ENCODE measurements around the gene WIF1.

Gene WIF1

DNA sequence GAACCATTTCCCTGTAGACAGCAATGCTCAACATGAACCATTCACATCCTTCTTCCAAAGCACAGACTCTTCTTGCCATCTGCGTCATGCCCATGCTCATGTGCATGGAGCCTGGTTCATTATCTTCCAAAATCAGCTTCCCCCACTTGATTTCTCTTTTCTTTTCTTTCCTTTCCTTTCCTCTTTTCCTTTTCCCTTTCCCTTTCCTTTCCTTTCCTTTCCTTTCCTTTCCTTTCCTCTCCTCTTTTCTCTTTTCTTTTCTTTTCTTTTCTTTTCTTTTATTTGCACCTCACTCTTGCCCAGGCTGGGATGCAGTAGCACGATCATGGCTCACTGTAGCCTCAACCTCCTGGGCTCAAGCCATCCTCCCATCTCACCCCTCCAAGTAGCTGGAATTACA, 37.5 kb downstream of the WIF1 start:
- H3F3A ChIP-seq (ENCODE audit: control insufficient read depth, insufficient read depth) = no peaks in the 10 kb centered on the region
- no peaks in the 10 kb centered on the region for H3K9me2 ChIP-seq (replicated peaks; ENCODE audit: control insufficient read depth, low read length)

DNA sequence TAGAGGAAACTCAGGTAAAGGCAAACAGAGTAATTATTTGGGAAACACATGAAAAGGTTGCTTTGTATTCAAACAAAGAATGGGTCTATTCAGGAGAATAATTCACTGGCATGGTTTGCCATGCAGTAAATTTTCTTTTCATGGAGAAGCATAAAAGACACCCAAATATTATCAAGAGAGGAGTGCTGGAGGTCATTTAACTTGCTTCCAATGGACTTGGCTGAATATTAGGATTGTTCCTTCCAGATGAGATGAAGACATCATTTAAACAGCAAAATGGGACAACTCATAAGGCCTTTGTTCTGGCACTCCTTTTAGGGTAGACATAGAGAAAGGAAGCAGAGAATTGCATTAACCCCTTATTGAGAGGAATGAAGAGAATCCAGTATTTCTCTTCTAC, 38.7 kb downstream of the WIF1 start:
- peaks cover 13% of the 10 kb centered on the region for H3K27me3 ChIP-seq (ENCODE audit: control insufficient read depth, low read length)
- no peak overlapping the region for H3K4me3 ChIP-seq (ENCODE audit: low read length)
- H3K9me3 ChIP-seq (ENCODE audit: control insufficient read depth, insufficient read depth, low read length) = no peaks in the 10 kb centered on the region
- TF ChIP-seq, protein P1, sequence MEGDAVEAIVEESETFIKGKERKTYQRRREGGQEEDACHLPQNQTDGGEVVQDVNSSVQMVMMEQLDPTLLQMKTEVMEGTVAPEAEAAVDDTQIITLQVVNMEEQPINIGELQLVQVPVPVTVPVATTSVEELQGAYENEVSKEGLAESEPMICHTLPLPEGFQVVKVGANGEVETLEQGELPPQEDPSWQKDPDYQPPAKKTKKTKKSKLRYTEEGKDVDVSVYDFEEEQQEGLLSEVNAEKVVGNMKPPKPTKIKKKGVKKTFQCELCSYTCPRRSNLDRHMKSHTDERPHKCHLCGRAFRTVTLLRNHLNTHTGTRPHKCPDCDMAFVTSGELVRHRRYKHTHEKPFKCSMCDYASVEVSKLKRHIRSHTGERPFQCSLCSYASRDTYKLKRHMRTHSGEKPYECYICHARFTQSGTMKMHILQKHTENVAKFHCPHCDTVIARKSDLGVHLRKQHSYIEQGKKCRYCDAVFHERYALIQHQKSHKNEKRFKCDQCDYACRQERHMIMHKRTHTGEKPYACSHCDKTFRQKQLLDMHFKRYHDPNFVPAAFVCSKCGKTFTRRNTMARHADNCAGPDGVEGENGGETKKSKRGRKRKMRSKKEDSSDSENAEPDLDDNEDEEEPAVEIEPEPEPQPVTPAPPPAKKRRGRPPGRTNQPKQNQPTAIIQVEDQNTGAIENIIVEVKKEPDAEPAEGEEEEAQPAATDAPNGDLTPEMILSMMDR (IDR thresholded peaks at IDR 0.05; ENCODE audit: low read depth, low read length, poor library complexity, severe bottlenecking) = no peak
- TF ChIP-seq EZH2phosphoT487 (IDR thresholded peaks at IDR 0.05; ENCODE audit: borderline replicate concordance, low read length) = no peak
- no peaks in the 10 kb centered on the region for H3K36me3 ChIP-seq (ENCODE audit: control insufficient read depth, low read length)
- no peaks in the 10 kb centered on the region for H3F3A ChIP-seq (ENCODE audit: control insufficient read depth, insufficient read depth)
- H3K27ac ChIP-seq (ENCODE audit: low read depth, low read length) = no peak overlapping the region
- no peaks in the 10 kb centered on the region for H3K79me2 ChIP-seq (ENCODE audit: control insufficient read depth, low read length)
- no peaks in the 10 kb centered on the region for H3K4me1 ChIP-seq (ENCODE audit: control insufficient read depth, low read length)
- no peaks in the 10 kb centered on the region for H4K20me1 ChIP-seq (ENCODE audit: control insufficient read depth, insufficient read depth, low read depth, low read length)
- H3K4me2 ChIP-seq (ENCODE audit: low read length) = no peak overlapping the region
- no peaks in the 10 kb centered on the region for H3K9me2 ChIP-seq (replicated peaks; ENCODE audit: control insufficient read depth, low read length)

More for the DNA sequence above, 37.5 kb downstream of the WIF1 start:
- no peaks in the 10 kb centered on the region for H3K4me1 ChIP-seq (ENCODE audit: control insufficient read depth, low read length)
- no peaks in the 10 kb centered on the region for H3K79me2 ChIP-seq (ENCODE audit: control insufficient read depth, low read length)
- no peaks in the 10 kb centered on the region for H3K9me3 ChIP-seq (ENCODE audit: control insufficient read depth, insufficient read depth, low read length)
- no peak overlapping the region for H3K4me2 ChIP-seq (ENCODE audit: low read length)
- TF ChIP-seq EZH2phosphoT487 (IDR thresholded peaks at IDR 0.05; ENCODE audit: borderline replicate concordance, low read length) = no peak
- TF ChIP-seq, protein P1 (IDR thresholded peaks at IDR 0.05; ENCODE audit: low read depth, low read length, poor library complexity, severe bottlenecking) = no peak
- H4K20me1 ChIP-seq (ENCODE audit: control insufficient read depth, insufficient read depth, low read depth, low read length) = no peaks in the 10 kb centered on the region
- H3K36me3 ChIP-seq (ENCODE audit: control insufficient read depth, low read length) = no peaks in the 10 kb centered on the region
- H3K27ac ChIP-seq (ENCODE audit: low read depth, low read length) = no peak overlapping the region
- H3K27me3 ChIP-seq (ENCODE audit: control insufficient read depth, low read length) = peaks cover 15% of the 10 kb centered on the region
- H3K4me3 ChIP-seq (ENCODE audit: low read length) = no peak overlapping the region

DNA sequence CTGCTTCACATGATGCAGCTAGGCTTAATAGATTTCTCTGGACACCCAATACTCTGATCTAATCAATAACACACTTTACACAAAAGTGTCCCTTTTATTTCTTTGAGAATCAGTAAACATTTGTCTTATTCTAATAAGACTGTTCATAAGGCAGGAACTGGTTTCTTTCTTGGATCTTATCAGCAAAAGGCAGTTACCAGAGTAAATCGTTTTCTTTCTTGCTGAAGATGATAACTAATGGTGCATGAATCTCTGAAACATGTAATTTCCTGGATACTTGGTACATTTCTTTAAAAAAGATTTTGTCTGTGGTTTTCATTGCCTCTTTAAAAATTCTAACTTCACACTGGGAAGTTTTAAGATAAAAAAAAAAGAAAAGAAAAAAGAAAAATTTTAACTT, 39.6 kb downstream of the WIF1 start:
- Histone ChIP-seq H3K9me3 (ENCODE audit: control insufficient read depth, insufficient read depth, low read length) (no peaks in the 10 kb centered on the region), H3F3A (ENCODE audit: control insufficient read depth, insufficient read depth) (no peaks in the 10 kb centered on the region), H3K4me1 (ENCODE audit: control insufficient read depth, low read length) (no peaks in the 10 kb centered on the region), H3K4me2 (ENCODE audit: low read length) (no peak overlapping the region), H3K9me2 (replicated peaks; ENCODE audit: control insufficient read depth, low read length) (no peaks in the 10 kb centered on the region), H3K27me3 (ENCODE audit: control insufficient read depth, low read length) (peaks cover 13% of the 10 kb centered on the region), H4K20me1 (ENCODE audit: control insufficient read depth, insufficient read depth, low read depth, low read length) (no peaks in the 10 kb centered on the region), H3K36me3 (ENCODE audit: control insufficient read depth, low read length) (no peaks in the 10 kb centered on the region), H3K4me3 (ENCODE audit: low read length) (no peak overlapping the region), H3K27ac (ENCODE audit: low read depth, low read length) (no peak overlapping the region), H3K79me2 (ENCODE audit: control insufficient read depth, low read length) (no peaks in the 10 kb centered on the region)
- TF ChIP-seq EZH2phosphoT487 (IDR thresholded peaks at IDR 0.05; ENCODE audit: borderline replicate concordance, low read length) = no peak
- TF ChIP-seq, protein P1 (IDR thresholded peaks at IDR 0.05; ENCODE audit: low read depth, low read length, poor library complexity, severe bottlenecking) = no peak

DNA sequence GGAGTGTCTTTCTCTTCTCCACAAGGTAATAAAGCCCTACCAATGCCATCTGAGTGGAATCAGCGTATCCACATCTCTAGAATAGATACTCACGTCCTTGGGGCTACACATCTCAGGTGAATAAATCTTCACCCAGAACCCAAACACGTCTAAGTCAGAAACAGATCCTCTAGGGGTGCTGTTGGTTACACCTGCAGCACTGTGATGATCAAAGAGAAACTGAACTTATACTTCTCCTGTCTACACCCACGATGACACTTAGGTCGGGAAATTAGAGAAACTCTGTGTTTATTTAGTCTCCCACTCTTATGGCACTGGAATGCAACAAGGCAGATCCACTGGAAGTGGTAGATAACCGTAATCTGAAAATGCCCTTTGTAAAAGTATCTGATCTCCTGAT, 46.2 kb downstream of the WIF1 start:
- Histone ChIP-seq H3K4me2 (ENCODE audit: low read length) (no peak overlapping the region), H3K9me2 (replicated peaks; ENCODE audit: control insufficient read depth, low read length) (no peaks in the 10 kb centered on the region), H3K4me3 (ENCODE audit: low read length) (no peak overlapping the region), H4K20me1 (ENCODE audit: control insufficient read depth, insufficient read depth, low read depth, low read length) (no peaks in the 10 kb centered on the region), H3K4me1 (ENCODE audit: control insufficient read depth, low read length) (no peaks in the 10 kb centered on the region), H3K27ac (ENCODE audit: low read depth, low read length) (no peak overlapping the region), H3K27me3 (ENCODE audit: control insufficient read depth, low read length) (no peaks in the 10 kb centered on the region; the same call in 1 of the 2 replicates), H3F3A (ENCODE audit: control insufficient read depth, insufficient read depth) (no peaks in the 10 kb centered on the region), H3K36me3 (ENCODE audit: control insufficient read depth, low read length) (no peaks in the 10 kb centered on the region), H3K79me2 (ENCODE audit: control insufficient read depth, low read length) (no peaks in the 10 kb centered on the region), H3K9me3 (ENCODE audit: control insufficient read depth, insufficient read depth, low read length) (no peaks in the 10 kb centered on the region)
- TF ChIP-seq, protein P1 (IDR thresholded peaks at IDR 0.05; ENCODE audit: low read depth, low read length, poor library complexity, severe bottlenecking) = peak; percentile 14
- no peak for TF ChIP-seq EZH2phosphoT487 (IDR thresholded peaks at IDR 0.05; ENCODE audit: borderline replicate concordance, low read length)

Measured in DOHH2 (cell line).